Measurements from ENCODE around the gene CD38. TPM values are rescaled to one million over a fixed set of nuclear protein-coding genes. Genes with fewer than 3 reads are reported as not detected.

Gene CD38
- total and polyA plus RNA-seq, 2 donors = 31.0 to 47.6 TPM

GRCh38 chr4:15888515-15888914, 110.4 kb downstream of the CD38 start:
- no peaks in the 10 kb centered on the region for H3K36me3 ChIP-seq (ENCODE audit: control insufficient read depth in 2 of 2, insufficient read depth in 2 of 2, low read length in 1 of 2)
- no peaks in the 10 kb centered on the region for H3K27me3 ChIP-seq (ENCODE audit: control insufficient read depth in 2 of 2, insufficient read depth in 1 of 2, low read length in 1 of 2)
- H3K27ac ChIP-seq (ENCODE audit: low read depth in 1 of 2, low read length in 1 of 2) = no peak overlapping the region
- no peaks in the 10 kb centered on the region for H3K9me3 ChIP-seq (ENCODE audit: control insufficient read depth in 2 of 2, insufficient read depth in 1 of 2, low read length in 1 of 2)
- H3K4me3 ChIP-seq (ENCODE audit: low read length in 2 of 2) = no peak overlapping the region
- WGBS = 80% methylated on average over 9 of the region's 9 CpGs
- H3K4me1 ChIP-seq (ENCODE audit: control insufficient read depth in 2 of 2, insufficient read depth in 2 of 2, low read length in 2 of 2) = peaks cover 0 to 3% of the 10 kb centered on the region in 2 donors
- no peak for DNase-seq (ENCODE audit: low read depth in 6 of 9, low spot score in 9 of 9)

- no peaks in the 10 kb centered on the region for H3K9me3 ChIP-seq (ENCODE audit: control insufficient read depth in 2 of 2, insufficient read depth in 1 of 2, low read length in 1 of 2)
- H3K4me3 ChIP-seq (ENCODE audit: low read length in 2 of 2) = no peak overlapping the region
- DNase-seq (ENCODE audit: low read depth in 6 of 9, low spot score in 9 of 9) = no peak
- H3K4me1 ChIP-seq (ENCODE audit: control insufficient read depth in 2 of 2, insufficient read depth in 2 of 2, low read length in 2 of 2) = peaks cover 0 to 3% of the 10 kb centered on the region in 2 donors
- 96% methylated on average over 4 of the region's 4 CpGs for WGBS
- H3K27me3 ChIP-seq (ENCODE audit: control insufficient read depth in 2 of 2, insufficient read depth in 1 of 2, low read length in 1 of 2) = no peaks in the 10 kb centered on the region
- no peaks in the 10 kb centered on the region for H3K36me3 ChIP-seq (ENCODE audit: control insufficient read depth in 2 of 2, insufficient read depth in 2 of 2, low read length in 1 of 2)
- no peak overlapping the region for H3K27ac ChIP-seq (ENCODE audit: low read depth in 1 of 2, low read length in 1 of 2)
These were observed 112.2 kb downstream of the CD38 start for GRCh38 chr4:15890246-15890829.

DNA sequence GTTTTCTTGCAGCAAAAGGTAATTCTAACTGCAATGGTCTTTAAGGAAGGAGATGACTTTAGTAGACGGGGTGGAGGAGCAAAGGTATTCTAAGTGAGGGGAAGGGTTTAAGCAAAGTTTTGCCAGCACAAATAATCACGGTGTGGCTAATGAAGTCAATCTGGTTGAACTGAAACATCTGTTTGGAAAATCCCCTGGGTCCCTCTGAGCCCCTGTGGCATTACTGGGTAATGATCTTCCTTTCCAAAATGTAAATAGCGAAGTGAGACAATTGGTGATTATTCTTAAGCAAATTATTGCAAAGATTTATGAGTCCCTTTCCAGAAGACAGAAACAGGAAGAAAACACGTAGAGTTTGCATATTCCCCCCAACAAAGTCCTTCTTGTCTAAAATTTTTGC, 113.2 kb downstream of the CD38 start:
- WGBS = 78% methylated on average over 4 of the region's 4 CpGs
- H3K4me1 ChIP-seq (ENCODE audit: control insufficient read depth in 2 of 2, insufficient read depth in 2 of 2, low read length in 2 of 2) = peaks cover 0 to 3% of the 10 kb centered on the region in 2 donors

GRCh38 chr4:15893962-15894361, 115.8 kb downstream of the CD38 start:
- Histone ChIP-seq H3K27ac (ENCODE audit: low read depth in 1 of 2, low read length in 1 of 2) (no peak overlapping the region), H3K4me3 (ENCODE audit: low read length in 2 of 2) (no peak overlapping the region), H3K36me3 (ENCODE audit: control insufficient read depth in 2 of 2, insufficient read depth in 2 of 2, low read length in 1 of 2) (no peaks in the 10 kb centered on the region), H3K4me1 (ENCODE audit: control insufficient read depth in 2 of 2, insufficient read depth in 2 of 2, low read length in 2 of 2) (peaks cover 0 to 3% of the 10 kb centered on the region in 2 donors), H3K9me3 (ENCODE audit: control insufficient read depth in 2 of 2, insufficient read depth in 1 of 2, low read length in 1 of 2) (no peaks in the 10 kb centered on the region), H3K27me3 (ENCODE audit: control insufficient read depth in 2 of 2, insufficient read depth in 1 of 2, low read length in 1 of 2) (no peaks in the 10 kb centered on the region)
- no peak for DNase-seq (ENCODE audit: low read depth in 6 of 9, low spot score in 9 of 9)
- 96% methylated on average over 4 of the region's 4 CpGs for WGBS

More for the DNA sequence above, 113.2 kb downstream of the CD38 start:
- no peak for DNase-seq (ENCODE audit: low read depth in 6 of 9, low spot score in 9 of 9)
- Histone ChIP-seq H3K4me3 (ENCODE audit: low read length in 2 of 2) (no peak overlapping the region), H3K27me3 (ENCODE audit: control insufficient read depth in 2 of 2, insufficient read depth in 1 of 2, low read length in 1 of 2) (no peaks in the 10 kb centered on the region), H3K9me3 (ENCODE audit: control insufficient read depth in 2 of 2, insufficient read depth in 1 of 2, low read length in 1 of 2) (no peaks in the 10 kb centered on the region), H3K27ac (ENCODE audit: low read depth in 1 of 2, low read length in 1 of 2) (no peak overlapping the region), H3K36me3 (ENCODE audit: control insufficient read depth in 2 of 2, insufficient read depth in 2 of 2, low read length in 1 of 2) (no peaks in the 10 kb centered on the region)

- no peak for DNase-seq (ENCODE audit: low read depth in 6 of 9, low spot score in 9 of 9)
- no peak overlapping the region for H3K27ac ChIP-seq (ENCODE audit: low read depth in 1 of 2, low read length in 1 of 2)
- H3K36me3 ChIP-seq (ENCODE audit: control insufficient read depth in 2 of 2, insufficient read depth in 2 of 2, low read length in 1 of 2) = no peaks in the 10 kb centered on the region
- no peaks in the 10 kb centered on the region for H3K27me3 ChIP-seq (ENCODE audit: control insufficient read depth in 2 of 2, insufficient read depth in 1 of 2, low read length in 1 of 2)
- H3K4me1 ChIP-seq (ENCODE audit: control insufficient read depth in 2 of 2, insufficient read depth in 2 of 2, low read length in 2 of 2) = peaks cover 0 to 3% of the 10 kb centered on the region in 2 donors
- WGBS = 98% methylated on average over 1 of the region's 1 CpG
- H3K4me3 ChIP-seq (ENCODE audit: low read length in 2 of 2) = no peak overlapping the region
- H3K9me3 ChIP-seq (ENCODE audit: control insufficient read depth in 2 of 2, insufficient read depth in 1 of 2, low read length in 1 of 2) = no peaks in the 10 kb centered on the region
These were observed 116.3 kb downstream of the CD38 start for GRCh38 chr4:15894393-15894792.

- Histone ChIP-seq H3K9me3 (ENCODE audit: control insufficient read depth in 2 of 2, insufficient read depth in 1 of 2, low read length in 1 of 2) (no peaks in the 10 kb centered on the region), H3K27ac (ENCODE audit: low read depth in 1 of 2, low read length in 1 of 2) (no peak overlapping the region), H3K36me3 (ENCODE audit: control insufficient read depth in 2 of 2, insufficient read depth in 2 of 2, low read length in 1 of 2) (no peaks in the 10 kb centered on the region), H3K4me1 (ENCODE audit: control insufficient read depth in 2 of 2, insufficient read depth in 2 of 2, low read length in 2 of 2) (peaks cover 0 to 3% of the 10 kb centered on the region in 2 donors), H3K4me3 (ENCODE audit: low read length in 2 of 2) (no peak overlapping the region), H3K27me3 (ENCODE audit: control insufficient read depth in 2 of 2, insufficient read depth in 1 of 2, low read length in 1 of 2) (no peaks in the 10 kb centered on the region)
- no peak for DNase-seq (ENCODE audit: low read depth in 6 of 9, low spot score in 9 of 9)
- WGBS = 95% methylated on average over 4 of the region's 4 CpGs
These were observed 117.1 kb downstream of the CD38 start for GRCh38 chr4:15894921-15895916.

GRCh38 chr4:15897577-15897976, 119.4 kb downstream of the CD38 start:
- Histone ChIP-seq H3K27ac (ENCODE audit: low read depth in 1 of 2, low read length in 1 of 2) (no peak overlapping the region), H3K9me3 (ENCODE audit: control insufficient read depth in 2 of 2, insufficient read depth in 1 of 2, low read length in 1 of 2) (no peaks in the 10 kb centered on the region), H3K4me3 (ENCODE audit: low read length in 2 of 2) (no peak overlapping the region), H3K27me3 (ENCODE audit: control insufficient read depth in 2 of 2, insufficient read depth in 1 of 2, low read length in 1 of 2) (no peaks in the 10 kb centered on the region), H3K4me1 (ENCODE audit: control insufficient read depth in 2 of 2, insufficient read depth in 2 of 2, low read length in 2 of 2) (no peaks in the 10 kb centered on the region), H3K36me3 (ENCODE audit: control insufficient read depth in 2 of 2, insufficient read depth in 2 of 2, low read length in 1 of 2) (no peaks in the 10 kb centered on the region)
- no peak for DNase-seq (ENCODE audit: low read depth in 6 of 9, low spot score in 9 of 9)
- 99% methylated on average over 2 of the region's 2 CpGs for WGBS

DNA sequence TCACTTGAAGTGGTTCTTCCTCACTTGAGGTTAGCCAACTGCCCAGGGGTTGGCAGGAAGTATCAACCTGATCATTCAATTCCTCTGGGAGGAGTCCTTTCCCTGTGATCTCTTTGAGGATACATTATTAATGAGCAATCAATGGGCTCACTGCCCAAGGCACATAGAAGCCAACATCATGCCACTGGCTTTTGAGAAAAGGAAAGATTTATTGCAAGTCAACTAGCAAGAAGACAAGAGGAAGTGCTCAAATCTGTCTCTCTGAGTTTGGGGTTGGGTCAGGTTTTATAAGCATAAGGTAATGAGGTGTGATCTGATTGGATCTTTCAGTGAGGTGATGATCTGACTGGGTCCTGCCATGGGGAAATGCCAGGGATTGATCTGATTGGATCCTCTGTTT, 120.8 kb downstream of the CD38 start:
- Histone ChIP-seq H3K27me3 (ENCODE audit: control insufficient read depth in 2 of 2, insufficient read depth in 1 of 2, low read length in 1 of 2) (no peaks in the 10 kb centered on the region), H3K27ac (ENCODE audit: low read depth in 1 of 2, low read length in 1 of 2) (no peak overlapping the region), H3K36me3 (ENCODE audit: control insufficient read depth in 2 of 2, insufficient read depth in 2 of 2, low read length in 1 of 2) (no peaks in the 10 kb centered on the region), H3K4me1 (ENCODE audit: control insufficient read depth in 2 of 2, insufficient read depth in 2 of 2, low read length in 2 of 2) (no peaks in the 10 kb centered on the region), H3K9me3 (ENCODE audit: control insufficient read depth in 2 of 2, insufficient read depth in 1 of 2, low read length in 1 of 2) (no peaks in the 10 kb centered on the region), H3K4me3 (ENCODE audit: low read length in 2 of 2) (no peak overlapping the region)
- DNase-seq (ENCODE audit: low read depth in 6 of 9, low spot score in 9 of 9) = no peak

DNA sequence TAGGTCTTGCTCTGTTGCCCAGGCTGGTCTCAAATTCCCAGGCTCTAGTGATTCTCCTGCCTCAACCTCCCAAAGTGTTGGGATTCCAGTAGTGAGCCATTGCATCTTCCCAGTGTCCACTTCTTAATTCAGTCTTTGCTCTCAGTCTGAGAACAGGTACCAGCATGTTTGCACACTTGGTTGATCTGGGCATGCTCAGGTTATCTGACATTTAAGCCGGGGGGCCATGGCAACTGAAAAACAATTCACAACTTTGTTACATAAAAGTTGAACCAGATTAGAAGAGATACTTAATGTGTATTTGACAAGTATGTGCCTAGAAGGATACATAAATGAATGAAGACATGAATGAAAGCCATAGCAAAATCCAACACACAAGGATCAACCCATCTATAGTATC, 121.4 kb downstream of the CD38 start:
- no peak overlapping the region for H3K27ac ChIP-seq (ENCODE audit: low read depth in 1 of 2, low read length in 1 of 2)
- 100% methylated on average over 1 of the region's 1 CpG for WGBS
- no peaks in the 10 kb centered on the region for H3K4me1 ChIP-seq (ENCODE audit: control insufficient read depth in 2 of 2, insufficient read depth in 2 of 2, low read length in 2 of 2)
- no peak for DNase-seq (ENCODE audit: low read depth in 6 of 9, low spot score in 9 of 9)
- no peaks in the 10 kb centered on the region for H3K36me3 ChIP-seq (ENCODE audit: control insufficient read depth in 2 of 2, insufficient read depth in 2 of 2, low read length in 1 of 2)
- no peaks in the 10 kb centered on the region for H3K9me3 ChIP-seq (ENCODE audit: control insufficient read depth in 2 of 2, insufficient read depth in 1 of 2, low read length in 1 of 2)
- H3K4me3 ChIP-seq (ENCODE audit: low read length in 2 of 2) = no peak overlapping the region
- H3K27me3 ChIP-seq (ENCODE audit: control insufficient read depth in 2 of 2, insufficient read depth in 1 of 2, low read length in 1 of 2) = no peaks in the 10 kb centered on the region

Data from thymus (tissue), 11 donors.